DMS 273 (cell line): ENCODE results near the gene TRPM7.
"Not testable (repeated sequence)": the region's sequence is repeated elsewhere in the genome, so short reads cannot be mapped to it uniquely, and the experiment has no call there.

Experiments used
- DNase-seq: peaks from one replicate; lab custom pipeline; 2025; ENCODE audit not compliant: unreplicated experiment; lab: John Stamatoyannopoulos, UW

Gene TRPM7

DNA sequence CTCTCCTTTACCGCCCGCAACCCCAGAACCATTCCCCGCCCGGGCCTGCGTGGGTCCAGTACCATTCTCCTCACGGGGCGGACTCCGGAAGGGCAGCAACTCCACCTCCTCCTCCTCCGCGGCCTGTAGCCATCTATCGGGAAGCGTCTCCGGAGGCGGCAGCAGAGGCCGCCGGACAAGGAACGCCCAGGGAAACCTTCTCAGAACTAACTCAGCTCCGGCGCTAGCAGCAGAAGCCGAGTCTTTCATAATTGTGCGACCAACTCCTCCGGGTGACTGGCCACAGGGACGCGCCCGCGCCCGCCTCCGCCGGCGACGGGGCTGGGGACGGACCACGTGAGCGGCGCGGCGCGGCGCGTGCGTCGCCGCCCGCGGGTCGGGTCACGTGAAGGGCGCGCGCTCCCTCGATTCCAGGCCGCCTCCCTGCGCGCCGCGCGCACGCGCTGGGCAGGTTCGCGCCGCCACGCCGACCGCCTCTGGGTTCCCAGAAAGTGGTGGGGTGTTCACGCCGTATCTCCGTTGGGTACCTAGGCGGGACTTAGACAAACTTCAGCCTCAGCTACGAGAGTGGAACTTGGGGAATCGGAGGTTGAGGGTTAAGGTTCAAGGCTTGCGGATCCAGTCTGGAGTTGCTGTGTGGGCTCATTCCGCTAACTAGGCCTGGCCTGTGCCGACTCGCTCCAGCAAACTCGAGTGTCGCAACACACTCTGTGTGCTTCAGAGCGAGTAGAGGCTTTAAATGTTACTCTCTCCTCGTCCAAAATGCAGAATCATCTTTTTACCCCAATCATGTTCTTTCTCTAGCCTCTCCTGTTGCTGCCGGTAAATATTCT lies at the start of gene TRPM7:
Gene TRPM7, minus strand, starts transcription at position 329 of the 833 bp plus-strand sequence. Its CDS starts 264 bp downstream, at position 65.
- DNase-seq: peak; percentile 93

GRCh38 chr15:50735156-50735555 lies 48.6 kb upstream of the TRPM7 start:
- DNase-seq: no peak

GRCh38 chr15:50726315-50726714 lies 39.7 kb upstream of the TRPM7 start:
- no peak for DNase-seq

DNA sequence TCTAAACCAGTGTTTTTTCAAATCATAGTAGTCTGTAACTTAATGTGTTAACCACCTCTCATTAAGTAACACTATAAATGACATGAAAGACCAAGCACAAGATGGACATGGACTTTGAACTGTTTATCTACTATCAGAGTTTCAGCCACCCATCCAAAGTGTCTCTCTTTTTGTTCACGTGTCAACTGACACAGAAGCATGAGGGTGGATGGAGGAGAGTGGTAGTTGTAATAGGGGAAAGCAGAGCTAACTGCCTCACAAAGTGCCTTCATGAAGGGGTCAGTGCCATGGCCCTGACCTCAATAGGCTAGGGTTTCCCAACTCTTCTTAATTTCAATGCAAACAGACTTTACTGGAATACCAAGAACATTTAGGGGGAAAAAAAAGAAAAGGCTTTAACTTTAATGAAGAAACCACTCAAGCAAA lies 32.1 kb upstream of the TRPM7 start:
- DNase-seq: no peak

DNA sequence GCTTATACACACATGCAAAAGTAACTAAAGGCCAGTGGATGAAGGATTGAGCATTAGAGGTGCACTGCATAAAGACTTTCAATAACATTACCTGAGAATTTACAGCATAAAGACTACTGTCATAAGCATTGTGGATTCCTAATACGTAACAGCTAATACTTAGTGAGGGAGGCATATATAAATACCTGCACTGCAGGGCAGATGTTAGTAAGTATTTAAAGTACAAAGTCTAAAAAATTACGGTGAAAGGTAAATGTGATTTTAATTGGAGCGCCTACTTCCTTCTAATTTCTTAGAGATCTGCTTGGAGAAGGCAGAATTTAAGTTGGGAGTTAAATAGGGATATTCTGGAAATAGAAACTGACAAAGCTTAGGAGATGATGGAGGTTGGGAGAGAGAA lies 25.4 kb upstream of the TRPM7 start:
- DNase-seq: no peak

- no peak for DNase-seq
Observed at GRCh38 chr15:50710585-50710984, 24.0 kb upstream of the TRPM7 start.

DNA sequence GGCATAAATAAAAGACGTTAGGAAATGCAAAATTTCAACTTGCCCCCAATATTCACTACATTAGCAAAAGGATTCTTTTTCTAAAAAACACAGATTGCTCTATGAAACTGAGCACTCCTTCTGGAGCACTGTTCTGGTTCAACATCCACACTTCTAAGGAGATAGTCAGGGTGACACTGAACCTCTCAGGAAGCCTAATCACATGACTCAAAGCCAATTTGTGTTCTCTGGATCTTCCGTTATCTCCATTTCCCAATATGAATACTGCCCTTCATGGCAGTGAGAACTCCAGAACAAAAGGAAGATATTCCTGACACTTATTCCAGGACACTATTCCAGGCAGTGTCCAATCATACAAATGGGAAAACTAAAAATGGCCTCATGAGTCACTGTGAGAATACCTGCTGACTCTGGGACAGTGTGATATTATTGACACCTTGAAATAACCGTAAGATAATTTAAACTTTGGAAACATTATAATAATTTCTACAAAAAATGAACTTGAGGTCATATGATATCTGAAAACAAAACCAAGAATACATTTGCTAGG lies 21.4 kb upstream of the TRPM7 start:
- DNase-seq: no peak

DNA sequence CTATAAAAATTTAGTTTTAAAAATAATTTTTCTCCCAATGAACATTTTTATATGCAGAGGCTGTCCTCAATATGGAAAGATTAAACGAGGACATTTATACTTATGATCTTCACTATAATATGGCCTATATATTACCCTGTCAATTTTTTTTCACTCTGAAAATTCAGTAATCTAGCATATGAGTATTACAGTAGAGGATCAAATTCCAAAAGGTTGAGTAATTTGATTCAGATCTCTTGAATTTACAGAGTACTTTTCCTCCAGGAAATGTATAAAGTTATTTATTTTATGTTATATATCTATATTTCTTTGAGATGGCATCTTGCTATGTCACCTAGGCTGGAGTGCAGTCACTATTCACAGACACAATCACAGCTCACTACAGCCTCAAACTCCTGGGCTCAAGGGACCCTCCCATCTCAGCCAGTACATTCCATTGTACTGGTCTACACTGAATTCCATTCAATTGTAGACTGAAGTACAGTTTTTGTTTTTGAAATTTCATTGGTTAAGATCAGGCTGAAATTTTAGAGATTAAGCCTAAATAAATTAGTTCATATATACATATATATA lies 16.3 kb upstream of the TRPM7 start:
- DNase-seq: no peak

- no peak for DNase-seq
Observed at GRCh38 chr15:50698101-50698500, 11.5 kb upstream of the TRPM7 start.

DNA sequence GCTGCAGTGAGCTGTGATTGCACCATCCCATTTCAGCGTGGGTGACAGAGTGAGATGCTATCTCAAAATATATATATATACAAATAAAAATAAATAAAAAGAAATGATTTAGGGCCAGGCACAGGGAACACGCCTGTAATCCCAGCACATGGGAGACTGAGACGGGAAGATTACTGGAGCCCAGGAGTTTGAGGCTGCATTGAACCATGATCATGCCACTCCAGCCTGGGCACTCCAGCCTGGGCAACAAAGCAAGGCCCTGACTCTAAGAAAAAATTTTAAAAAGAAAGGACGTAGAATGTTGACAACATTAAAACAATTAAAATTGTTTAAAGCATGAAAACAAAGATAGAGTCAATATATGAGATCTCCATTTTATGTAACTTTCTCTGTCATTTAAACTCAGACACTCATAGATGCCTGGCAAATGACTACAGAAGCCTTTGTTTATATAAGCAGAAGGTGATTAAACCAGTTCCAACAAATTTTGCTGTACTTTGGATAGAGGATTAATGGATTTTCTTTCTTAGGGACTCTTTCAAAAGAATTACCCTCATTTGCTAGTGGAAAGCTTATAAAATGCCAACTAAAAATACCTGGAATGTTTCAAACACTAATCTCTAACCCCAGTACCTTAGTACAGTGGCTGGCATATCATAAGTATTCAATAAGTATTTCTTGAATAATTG lies 10.7 kb upstream of the TRPM7 start:
- no peak for DNase-seq

DNA sequence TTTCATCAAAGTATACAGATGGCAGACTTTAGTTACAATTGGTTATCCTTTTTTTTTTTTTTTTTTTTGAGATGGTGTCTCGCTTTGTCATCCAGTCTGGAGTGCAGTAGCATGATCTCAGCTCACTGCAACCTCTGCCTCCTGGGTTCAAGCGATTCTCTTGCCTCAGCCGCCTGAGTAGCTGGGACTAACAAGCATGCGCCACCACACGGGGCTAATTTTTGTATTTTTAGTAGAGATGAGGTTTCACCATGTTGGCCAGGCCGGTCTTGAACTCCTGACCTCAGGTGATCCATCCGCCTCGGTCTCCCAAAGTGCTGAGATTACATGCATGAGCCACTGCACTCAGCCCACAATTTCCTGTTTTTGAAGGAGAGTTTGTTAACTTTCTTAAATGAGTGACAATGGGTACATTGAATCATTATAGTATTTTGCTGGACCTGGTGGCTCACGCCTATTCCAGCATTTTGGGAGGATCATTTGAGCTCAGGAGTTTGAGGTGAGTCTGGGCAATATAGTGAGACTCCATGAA lies 8.1 kb upstream of the TRPM7 start:
- DNase-seq: not testable (repeated sequence)

- no peak for DNase-seq
Observed at GRCh38 chr15:50687302-50687902, 805 bp upstream of the TRPM7 start.

DNA sequence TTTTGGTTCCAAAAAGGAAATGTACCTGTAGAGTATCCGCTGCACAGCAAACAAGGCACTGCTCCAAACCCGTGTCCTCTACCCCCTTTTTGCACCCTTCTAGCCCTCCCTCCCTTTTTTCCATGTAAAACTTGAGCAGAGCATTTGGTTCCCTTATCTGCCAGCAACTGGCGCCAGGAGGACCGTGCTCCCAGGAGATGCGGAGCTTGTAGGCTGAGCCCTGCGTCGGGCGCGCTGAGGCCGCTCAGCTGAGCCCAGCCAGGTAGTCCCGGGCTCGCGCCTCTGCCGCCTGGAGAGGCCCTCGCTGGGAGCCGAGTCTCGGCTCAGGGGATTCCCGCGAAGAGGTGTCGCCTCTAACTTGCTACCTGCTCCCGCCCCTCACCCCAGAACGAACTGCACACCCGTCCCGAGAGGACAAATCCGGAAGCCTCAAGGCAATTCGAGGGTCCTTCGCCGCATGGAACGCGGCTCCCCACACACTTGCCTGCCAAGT lies 575 bp downstream of the TRPM7 start:
- DNase-seq: peak; percentile 78

DNA sequence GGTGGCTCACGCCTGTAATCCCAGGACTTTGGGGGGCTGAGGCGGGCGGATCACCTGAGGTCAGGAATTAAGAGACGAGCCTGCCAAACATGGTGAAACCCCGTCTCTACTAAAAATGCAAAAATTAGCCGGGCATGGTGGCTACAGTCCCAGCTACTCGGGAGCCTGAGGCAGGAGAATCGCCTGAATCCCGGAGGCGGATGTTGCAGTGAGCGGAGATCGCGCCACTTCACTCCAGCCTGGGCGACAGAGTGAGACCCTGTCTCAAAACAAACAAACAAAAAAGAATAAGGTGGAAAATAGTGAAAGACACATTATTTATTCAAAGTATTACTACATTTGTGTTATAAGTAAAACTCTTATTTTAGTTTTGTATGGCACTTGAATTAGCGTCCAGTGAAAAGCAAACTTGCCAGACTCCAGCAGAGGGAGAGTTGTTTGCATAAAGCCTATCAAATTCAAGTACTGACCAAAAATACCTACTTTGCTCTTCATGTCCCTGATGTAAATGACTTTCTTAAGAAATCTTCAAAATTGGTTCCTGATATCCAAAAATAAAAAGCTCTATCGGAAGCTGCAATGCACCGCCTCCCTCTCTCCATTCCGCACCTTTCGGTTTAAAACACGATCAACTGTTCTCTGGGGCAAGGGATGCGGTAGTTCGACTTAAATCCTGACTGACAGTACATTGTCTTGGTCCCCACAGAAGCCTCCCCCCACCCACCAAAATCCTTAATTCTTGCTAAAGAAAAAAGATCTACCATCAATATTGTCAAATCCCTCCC lies 1.2 kb downstream of the TRPM7 start:
- DNase-seq: peak; percentile 28

DNA sequence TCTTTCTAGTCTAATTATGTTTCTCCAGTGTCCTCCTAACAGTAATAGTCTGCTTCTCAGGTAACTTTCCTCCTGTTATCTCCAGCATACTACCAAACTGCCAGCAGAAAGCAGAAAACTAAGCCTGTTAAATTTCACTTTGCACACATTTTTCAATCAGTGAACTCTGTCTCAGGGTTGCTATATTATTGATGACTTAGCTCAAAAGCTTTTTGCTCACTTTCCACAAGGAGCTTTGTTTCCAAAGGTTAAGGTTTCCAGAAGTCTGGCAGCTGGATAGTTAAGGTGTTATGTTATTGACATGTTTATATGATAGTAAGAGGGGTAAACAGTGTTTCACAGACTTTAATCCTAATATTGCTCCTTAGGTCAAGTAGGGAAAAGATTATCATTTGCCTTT lies 5.1 kb downstream of the TRPM7 start:
- DNase-seq: no peak

- no peak for DNase-seq
Observed at GRCh38 chr15:50676799-50677483, 9.7 kb downstream of the TRPM7 start.

- peak; percentile 30 for DNase-seq
Observed at GRCh38 chr15:50675535-50676144, 11.0 kb downstream of the TRPM7 start.

GRCh38 chr15:50670115-50670514 lies 16.5 kb downstream of the TRPM7 start:
- DNase-seq: no peak

- DNase-seq: no peak
Observed at GRCh38 chr15:50669611-50670010, 17.0 kb downstream of the TRPM7 start.
